H1 (cell line): ENCODE measurements around the gene CCDC12. TPM values are rescaled to one million over a fixed set of nuclear protein-coding genes. Genes with fewer than 3 reads are reported as not detected.

Source experiments
- CTCF ChIA-PET: fragments of 300-600 bp; sonication (Branson Sonifier 250); formaldehyde crosslinking; loops from one replicate; lab custom pipeline; 2021; ENCODE audit not compliant: partially characterized antibody; lab: Charles Lee
- POLR2A ChIA-PET: fragments of 300-600 bp; sonication (Branson Sonifier 250); formaldehyde crosslinking; loops from one replicate; lab custom pipeline; 2021; ENCODE audit warnings: inconsistent platforms; ENCODE audit not compliant: partially characterized antibody; lab: Charles Lee
- DNase-seq, 2 experiments: peaks; one replicate each; pipeline versions ENCODE4 v3.0.0 to v3.0.0-alpha.2; 2010 to 2022; ENCODE audit warnings: low spot score in 2 of 2, low read depth in 1 of 2, mixed read lengths in 1 of 2
- FAIRE-seq: peaks from 2 replicates; lab custom pipeline; 2011; peaks lifted over from hg19 to GRCh38; lab: Jason Lieb, UNC
- H2AFZ ChIP-seq: 2 replicates; pipeline ENCODE4 v1.8.1; 2012; ENCODE audit warnings: low read length, inconsistent platforms
- H2AK5ac ChIP-seq: 2 replicates; pipeline ENCODE4 v1.6.1; 2013; ENCODE audit warnings: low read depth, low read length
- H2BK120ac ChIP-seq: replicated peaks from 2 replicates; pipeline ENCODE3; 2013; ENCODE audit warnings: low read depth, low read length, inconsistent platforms
- H2BK12ac ChIP-seq: 2 replicates; pipeline ENCODE4 v1.6.1; 2013; ENCODE audit warnings: low read depth, low read length
- H2BK15ac ChIP-seq: 2 replicates; pipeline ENCODE4 v1.6.1; 2013; ENCODE audit warnings: low read length
- H2BK20ac ChIP-seq: 2 replicates; pipeline ENCODE4 v1.6.1; 2013; ENCODE audit warnings: low read length
- H2BK5ac ChIP-seq: 2 replicates; pipeline ENCODE4 v1.6.1; 2013; ENCODE audit warnings: low read depth, low read length
- H3K14ac ChIP-seq: 2 replicates; pipeline ENCODE4 v1.6.1; 2013; ENCODE audit warnings: inconsistent platforms; ENCODE audit not compliant: insufficient read length
- H3K18ac ChIP-seq: 2 replicates; pipeline ENCODE4 v1.6.1; 2013; ENCODE audit warnings: low read length; ENCODE audit errors: extremely low read depth
- H3K23ac ChIP-seq: 2 replicates; pipeline ENCODE4 v1.6.1; 2013; ENCODE audit warnings: inconsistent platforms; ENCODE audit not compliant: insufficient read length
- H3K23me2 ChIP-seq: 2 replicates; pipeline ENCODE4 v1.6.1; 2013; ENCODE audit warnings: low read depth, low read length
- H3K27ac ChIP-seq: 2 replicates; pipeline ENCODE4 v1.6.1; 2011; ENCODE audit warnings: low read depth, low read length, inconsistent platforms
- H3K27me3 ChIP-seq, 4 experiments: replicated peaks in 1 of 4; 1 replicate in 1 of 4; 2 replicates in 3 of 4; pipeline versions ENCODE4 v1.6.1 to v1.8.1; 2011 to 2013; ENCODE audit warnings: low read length in 3 of 4, mild to moderate bottlenecking in 3 of 4, inconsistent platforms in 2 of 4, mixed read lengths in 2 of 4, moderate library complexity in 1 of 4; ENCODE audit not compliant: control insufficient read depth in 3 of 4, insufficient read depth in 3 of 4; ENCODE audit errors: extremely low read depth in 1 of 4
- H3K36me3 ChIP-seq, 4 experiments: 2 replicates each; pipeline versions ENCODE4 v1.6.1 to v1.8.1; 2011 to 2013; ENCODE audit warnings: mild to moderate bottlenecking in 4 of 4, low read length in 3 of 4, moderate library complexity in 2 of 4, control low read depth in 1 of 4, inconsistent platforms in 1 of 4; ENCODE audit not compliant: insufficient read depth in 4 of 4, control insufficient read depth in 2 of 4
- H3K4ac ChIP-seq: replicated peaks from 2 replicates; pipeline ENCODE3; 2013; ENCODE audit warnings: low read length, low read depth, mixed read lengths, inconsistent platforms; ENCODE audit not compliant: insufficient read length
- H3K4me1 ChIP-seq, 4 experiments: replicated peaks in 1 of 4; 1 replicate in 1 of 4; 2 replicates in 3 of 4; pipeline versions ENCODE4 v1.6.1 to v1.8.1; 2011 to 2013; ENCODE audit warnings: low read length in 3 of 4, inconsistent platforms in 2 of 4, mixed read lengths in 1 of 4; ENCODE audit not compliant: insufficient read depth in 4 of 4, control insufficient read depth in 3 of 4
- H3K4me2 ChIP-seq, 2 experiments: 2 replicates each; pipeline versions ENCODE4 v1.6.1 to v1.8.1; 2011 to 2013; ENCODE audit warnings: low read depth in 2 of 2, low read length in 2 of 2, control low read depth in 1 of 2, inconsistent platforms in 1 of 2, mild to moderate bottlenecking in 1 of 2; ENCODE audit not compliant: insufficient read depth in 1 of 2
- H3K4me3 ChIP-seq, 4 experiments: fragments of 200-600, 300-600 bp in 1 of 4; sonication (generic), shearing (Covaris generic), sonication (Bioruptor Twin) in 1 of 4; 2 replicates each; pipeline versions ENCODE4 v1.5.1 to v1.8.1; 2011 to 2016; ENCODE audit warnings: low read length in 4 of 4, low read depth in 3 of 4, control low read depth in 2 of 4, inconsistent platforms in 2 of 4, mild to moderate bottlenecking in 2 of 4, mixed read lengths in 1 of 4, moderate library complexity in 1 of 4; ENCODE audit not compliant: insufficient read depth in 2 of 4; ENCODE audit errors: extremely low read depth in 1 of 4
- H3K56ac ChIP-seq: replicated peaks from 2 replicates; pipeline ENCODE3; 2013; ENCODE audit warnings: low read depth, mild to moderate bottlenecking, mixed read lengths, low read length, inconsistent platforms; ENCODE audit not compliant: insufficient read length
- H3K79me1 ChIP-seq: 2 replicates; pipeline ENCODE4 v1.6.1; 2013; ENCODE audit warnings: low read depth, low read length, control low read depth
- H3K79me2 ChIP-seq, 2 experiments: 2 replicates each; pipeline versions ENCODE4 v1.6.1 to v1.8.1; 2012 to 2013; ENCODE audit warnings: low read length in 2 of 2, mild to moderate bottlenecking in 2 of 2, inconsistent platforms in 1 of 2; ENCODE audit not compliant: insufficient read depth in 2 of 2, control insufficient read depth in 1 of 2
- H3K9ac ChIP-seq, 4 experiments: replicated peaks in 1 of 4; 1 replicate in 1 of 4; 2 replicates in 3 of 4; pipeline versions ENCODE4 v1.6.1 to v1.8.1; 2011 to 2013; ENCODE audit warnings: low read depth in 3 of 4, low read length in 3 of 4, control low read depth in 2 of 4, mild to moderate bottlenecking in 2 of 4, moderate library complexity in 2 of 4, inconsistent platforms in 1 of 4; ENCODE audit errors: extremely low read depth in 1 of 4
- H3K9me3 ChIP-seq, 2 experiments: 2 replicates each; pipeline versions ENCODE4 v1.6.1 to v1.8.1; 2012 to 2013; ENCODE audit warnings: mild to moderate bottlenecking in 2 of 2, moderate library complexity in 2 of 2, control low read depth in 1 of 2, inconsistent platforms in 1 of 2, low read depth in 1 of 2, low read length in 1 of 2, mixed read lengths in 1 of 2; ENCODE audit not compliant: insufficient read depth in 2 of 2
- H4K20me1 ChIP-seq, 2 experiments: replicated peaks in 1 of 2; 2 replicates each; pipeline versions ENCODE3 to v1.8.1; 2011 to 2013; ENCODE audit warnings: inconsistent platforms in 2 of 2, low read length in 2 of 2, mild to moderate bottlenecking in 1 of 2; ENCODE audit not compliant: insufficient read depth in 2 of 2, control insufficient read depth in 1 of 2
- H4K5ac ChIP-seq: 2 replicates; pipeline ENCODE4 v1.6.1; 2013; ENCODE audit warnings: low read length, low read depth, mixed read lengths, inconsistent platforms; ENCODE audit not compliant: insufficient read length
- H4K8ac ChIP-seq: 2 replicates; pipeline ENCODE4 v1.8.0; 2013; ENCODE audit warnings: mild to moderate bottlenecking, moderate library complexity, low read length, inconsistent platforms; ENCODE audit not compliant: insufficient read depth; ENCODE audit errors: extremely low read depth
- H4K91ac ChIP-seq: replicated peaks from 2 replicates; pipeline ENCODE3; 2013; ENCODE audit warnings: low read length, mixed read lengths, inconsistent platforms; ENCODE audit not compliant: insufficient read length
- BACH1 ChIP-seq: IDR thresholded peaks from 2 replicates; pipeline ENCODE4 v1.6.1; 2012; ENCODE audit warnings: low read length, improper control_type of control experiment
- CHD1 ChIP-seq: IDR thresholded peaks from 2 replicates; pipeline ENCODE4 v1.6.1; 2012; ENCODE audit warnings: low read depth, low read length, improper control_type of control experiment
- CTBP2 ChIP-seq: IDR thresholded peaks from 2 replicates; pipeline ENCODE4 v1.7.0; 2011; ENCODE audit warnings: borderline replicate concordance, mild to moderate bottlenecking, moderate library complexity, mixed read lengths, low read length; ENCODE audit not compliant: insufficient read depth, insufficient read length
- EZH2 ChIP-seq: fragments of 200-600 bp; sonication (generic); IDR thresholded peaks from 2 replicates; pipeline ENCODE4 v1.7.1; 2012; ENCODE audit warnings: low read depth, mild to moderate bottlenecking, moderate library complexity, low read length, inconsistent platforms; ENCODE audit not compliant: severe bottlenecking
- FOSL1 ChIP-seq: IDR thresholded peaks from 2 replicates; pipeline ENCODE4 v1.6.1; 2011; ENCODE audit warnings: mild to moderate bottlenecking, low read depth, low read length, moderate library complexity; ENCODE audit not compliant: insufficient read depth
- GTF2F1 ChIP-seq: IDR thresholded peaks from 2 replicates; pipeline ENCODE4 v1.6.1; 2012; ENCODE audit warnings: low read depth, low read length, improper control_type of control experiment, borderline replicate concordance
- KDM1A ChIP-seq: fragments of 200-600, 300-600 bp; sonication (generic); IDR thresholded peaks from 2 replicates; pipeline ENCODE4 v1.7.1; 2016; ENCODE audit warnings: mild to moderate bottlenecking, low read length, borderline replicate concordance
- POLR2A ChIP-seq, 2 experiments: IDR thresholded peaks; 1 replicate in 1 of 2; 2 replicates in 1 of 2; pipeline ENCODE4 v1.6.1; 2011; ENCODE audit warnings: low read depth in 2 of 2, low read length in 2 of 2, mild to moderate bottlenecking in 2 of 2; ENCODE audit errors: control extremely low read depth in 1 of 2
- RBBP5 ChIP-seq: IDR thresholded peaks from 2 replicates; pipeline ENCODE4 v1.7.1; 2012; ENCODE audit warnings: low read depth, mild to moderate bottlenecking, inconsistent platforms, low read length, moderate library complexity, borderline replicate concordance
- SIN3A ChIP-seq, 2 experiments: IDR thresholded peaks in 1 of 2; conservative IDR thresholded peaks in 1 of 2; 2 replicates each; pipeline ENCODE4 v1.6.1; 2011 to 2012; ENCODE audit warnings: low read length in 2 of 2, improper control_type of control experiment in 1 of 2, low read depth in 1 of 2, mild to moderate bottlenecking in 1 of 2
- SUZ12 ChIP-seq: fragments of 200-600 bp; sonication (generic); IDR thresholded peaks from 2 replicates; pipeline ENCODE4 v1.6.1; 2012; ENCODE audit warnings: mild to moderate bottlenecking, inconsistent platforms, low read length, moderate library complexity, mixed read lengths
- TAF1 ChIP-seq: IDR thresholded peaks from 2 replicates; pipeline ENCODE4 v1.6.1; 2011; ENCODE audit warnings: mild to moderate bottlenecking, low read depth, low read length
- WGBS, 2 experiments: shearing (Covaris generic) in 1 of 2; methylation state at CpG; one replicate each; pipeline versions ENCODE4 v1.1.6 to v1.1.7; 2013 to 2015; ENCODE audit warnings: low lambda C conversion rate in 2 of 2, mixed read lengths in 2 of 2, inconsistent platforms in 1 of 2, low coverage in 1 of 2, missing lambda C conversion rate in 1 of 2; ENCODE audit not compliant: insufficient replicate concordance in 2 of 2, insufficient coverage in 1 of 2, insufficient read length in 1 of 2; ENCODE audit errors: extremely low coverage in 1 of 2, missing lambda C conversion rate in 1 of 2; 5-methylcytosine and 5-hydroxymethylcytosine counted together
- polyA plus RNA-seq, 7 experiments: library from polyadenylated mRNA; depleted of rRNA in 3 of 7; stranded (reverse) in 5 of 7; unstranded in 2 of 7; fragments of >200 nt in 5 of 7; fragments of 200-250 nt in 2 of 7; gene quantifications; 1 replicate in 5 of 7; 2 replicates in 1 of 7; 4 replicates in 1 of 7; pipeline versions ENCODE4 v1.2.1 to v1.2.3, GENCODE V29; 2011 to 2013; ENCODE audit warnings: missing spikeins in 2 of 7, mixed read lengths in 2 of 7
- total RNA-seq: library from RNA; stranded (reverse); fragmentation: NEBNext Ultra II Directional; extraction: Animal tissue kit (Norgen Biotek cat#: 25700); gene quantifications from 2 replicates; pipeline ENCODE4 v1.2.1, GENCODE V29; 2021

CCDC12 gene
- total and polyA plus RNA-seq, 2 of the 8 experiments (the other 6 are each of a cell fraction or from before 2014, with no cell fraction given) = 29.5 to 41.3 TPM

GRCh38 chr3:46881596-46882376 is 94.8 kb downstream of the CCDC12 start:
- POLR2A ChIA-PET = interaction anchor here (1.0 to 1.6 kb wide), 4 partner anchors 10 to 16 kb away, joined by 3 to 5 read pairs (median 4); no protein-coding TSS in a partner anchor
- H3K4ac ChIP-seq = no peak overlapping the region
- 3% methylated on average over 26 of the region's 83 CpGs; no CpG with 5 or more reads in 1 of the 2 experiments for WGBS, 2 experiments
- TF ChIP-seq RBBP5 (no peak), EZH2 (peak; percentile 12), KDM1A (no peak), FOSL1 (no peak), SUZ12 (peak; percentile 6; the same call in 1 of the 2 replicates), POLR2A (IDR thresholded peaks at IDR 0.05; ENCODE audit: control extremely low read depth in 1 of 2, low read depth in 2 of 2, low read length in 2 of 2) (no peak), CTBP2 (no peak), SIN3A (conservative IDR thresholded peaks at IDR 0.05 in 1 of 2, IDR thresholded peaks at IDR 0.05 in 1 of 2; ENCODE audit: low read depth in 1 of 2, low read length in 2 of 2) (no peak), CHD1 (no peak), BACH1 (no peak), GTF2F1 (no peak), TAF1 (no peak)

More at GRCh38 chr3:46881596-46882376, 94.8 kb downstream of the CCDC12 start:
- H3K79me2 ChIP-seq = no peaks in the 10 kb centered on the region
- no peak overlapping the region for H2AFZ ChIP-seq
- no peaks in the 10 kb centered on the region for H3K79me1 ChIP-seq
- H3K14ac ChIP-seq = no peak overlapping the region
- H2BK15ac ChIP-seq = no peak overlapping the region
- FAIRE-seq (no peak), DNase-seq (peak in 1 of 2 experiments; percentile 67)
- H2BK12ac ChIP-seq = no peak overlapping the region
- peak overlapping the region; percentile 74 to 99 for H3K4me2 ChIP-seq
- H3K23me2 ChIP-seq = peaks cover 11% of the 10 kb centered on the region; the same call in 1 of the 2 replicates
- no peak overlapping the region for H4K5ac ChIP-seq
- H3K9ac ChIP-seq = no peak overlapping the region
- peak overlapping the region; percentile 57 to 75 (median 64) for H3K4me3 ChIP-seq
- H3K23ac ChIP-seq = no peak overlapping the region
- H2AK5ac ChIP-seq = no peak overlapping the region
- H3K56ac ChIP-seq = no peak overlapping the region
- H2BK20ac ChIP-seq = no peak overlapping the region
- H2BK5ac ChIP-seq = no peak overlapping the region
- H3K18ac ChIP-seq = peak overlapping the region; percentile 32; the same call in 1 of the 2 replicates
- H4K8ac ChIP-seq = no peak overlapping the region; the same call in 1 of the 2 replicates
- H4K91ac ChIP-seq = no peak overlapping the region
- H2BK120ac ChIP-seq = no peak overlapping the region
- CTCF ChIA-PET = interaction anchor here (0.8 to 13.1 kb wide), 5 partner anchors 11 to 195 kb away, joined by 3 to 88 read pairs (median 7); no protein-coding TSS in a partner anchor
- peaks cover 7 to 17% of the 10 kb centered on the region in 2 experiments for H4K20me1 ChIP-seq
- H3K27me3 ChIP-seq = peaks cover 53 to 93% (median 85%) of the 10 kb centered on the region in 4 experiments
- no peaks in the 10 kb centered on the region for H3K36me3 ChIP-seq
- H3K4me1 ChIP-seq = peaks cover 0 to 10% (median 5%) of the 10 kb centered on the region in 4 experiments; a peak in 6 of 7 replicates
- H3K9me3 ChIP-seq = no peaks in the 10 kb centered on the region
- H3K27ac ChIP-seq = no peak overlapping the region
